Head of caudate nucleus (tissue), 42 donors: ENCODE results near the gene CUZD1.
"Not testable (repeated sequence)": the region's sequence is repeated elsewhere in the genome, so short reads cannot be mapped to it uniquely, and the experiment has no call there.

Experiments used
- DNase-seq, 42 donors: peaks; one replicate each; pipeline versions ENCODE4 v3.0.0 to v3.0.0-alpha.2; 2020 to 2021; ENCODE audit warnings: mixed read lengths in 7 of 42
- intact Hi-C: fragments of 100-400 bp; cut with DNase I; formaldehyde crosslinking; loops from one replicate; pipeline ENCODE4 v1.15.0; 2022

CUZD1 gene

GRCh38 chr10:122858042-122858441 lies 12.4 kb upstream of the CUZD1 start:
- intact Hi-C loops, DNase-seq: not testable (repeated sequence)

DNA sequence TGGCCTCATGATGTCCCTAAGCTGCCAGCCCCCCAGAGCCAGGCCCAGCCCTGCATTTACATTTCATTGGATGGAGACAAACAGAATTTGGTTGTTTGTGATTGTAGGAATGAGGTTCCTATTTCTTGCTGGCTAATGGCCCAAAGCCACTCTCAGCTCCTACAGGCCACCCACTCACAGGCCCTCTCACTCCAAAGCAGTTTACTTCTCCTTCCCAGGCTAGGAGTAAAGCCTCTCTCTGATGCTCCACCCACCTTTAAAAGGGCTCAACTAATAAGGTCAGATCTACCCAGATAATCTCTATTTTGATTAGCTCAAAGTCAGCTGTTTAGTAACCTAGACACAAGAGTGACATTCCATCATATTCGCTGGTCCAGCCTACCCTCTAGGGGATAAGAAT lies 11.2 kb upstream of the CUZD1 start:
- no peak for DNase-seq
- intact Hi-C loops: no loop called here

DNA sequence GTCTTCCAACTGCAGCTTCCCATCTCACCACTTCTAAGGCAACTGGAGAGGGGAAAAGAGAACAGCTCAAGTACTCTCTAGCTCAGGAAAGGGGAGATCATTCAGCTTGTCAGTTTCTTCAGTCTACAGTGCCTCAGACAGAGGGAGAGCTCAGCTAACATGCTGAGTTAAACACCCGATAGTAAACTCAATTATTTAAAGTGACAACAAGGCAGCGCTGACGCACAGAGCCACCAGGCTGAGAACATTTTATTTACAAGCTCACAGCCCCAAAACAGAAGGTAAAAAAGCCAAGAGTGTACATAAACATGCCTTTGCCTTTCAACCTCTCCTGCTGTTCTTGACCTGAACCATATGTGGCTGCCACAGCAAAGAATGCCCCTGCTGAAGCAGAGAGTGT lies 10.1 kb upstream of the CUZD1 start:
- intact Hi-C loops: no loop called here
- DNase-seq: no peak

DNA sequence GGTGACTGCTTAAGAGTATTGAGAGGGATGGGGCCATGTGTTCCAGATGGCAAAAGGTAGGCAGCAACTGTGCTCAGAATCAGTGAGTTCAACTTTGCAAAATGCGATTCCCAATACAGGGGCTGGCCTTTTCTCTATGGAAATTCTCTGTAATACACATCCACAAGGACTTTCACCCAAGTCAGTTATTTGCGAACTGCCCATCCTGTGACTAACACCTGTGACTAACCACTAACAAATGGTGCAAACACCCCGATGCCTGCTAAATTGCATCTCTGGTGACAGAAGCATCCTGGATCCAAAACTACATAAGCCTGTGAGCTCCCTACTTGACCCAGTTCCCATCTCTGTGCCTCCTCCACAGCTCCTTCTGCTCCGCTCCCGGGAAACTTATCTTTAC lies 9.0 kb upstream of the CUZD1 start:
- intact Hi-C loops: no loop called here
- DNase-seq: no peak

DNA sequence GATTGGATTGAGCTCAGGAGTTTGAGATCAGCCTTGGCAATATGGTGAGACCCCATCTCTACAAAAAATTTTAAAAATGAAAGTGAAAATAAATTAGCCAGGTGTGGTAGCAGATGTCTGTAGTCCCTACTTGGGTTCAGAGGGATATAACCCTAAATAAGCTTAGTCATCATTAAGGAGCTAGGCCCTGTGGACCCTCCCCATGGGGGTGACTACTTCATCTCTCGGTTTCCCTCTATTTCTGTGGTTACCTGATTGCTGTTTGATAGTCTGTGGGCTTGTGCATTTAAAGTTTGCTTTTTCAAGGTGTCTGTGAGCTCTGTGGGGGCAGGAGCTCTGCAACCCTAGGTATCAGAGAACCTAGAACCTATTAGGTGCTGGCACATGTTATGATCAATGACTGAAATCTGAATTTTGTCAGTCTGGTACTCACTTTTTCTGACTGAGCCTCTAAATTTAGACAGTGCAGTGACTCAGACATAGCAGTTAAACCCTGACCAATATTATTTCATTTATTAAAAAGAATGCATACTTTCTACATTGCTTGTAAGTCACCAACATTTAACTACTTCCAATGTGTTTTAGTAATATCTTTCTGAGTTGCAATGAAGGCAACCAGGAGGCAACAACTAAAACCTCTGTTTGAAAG lies 8.1 kb upstream of the CUZD1 start:
- intact Hi-C loops: no loop called here

GRCh38 chr10:122852261-122852660 lies 6.6 kb upstream of the CUZD1 start:
- no peak for DNase-seq
- intact Hi-C loops: no loop called here

More for the DNA sequence above, 8.1 kb upstream of the CUZD1 start:
- no peak for DNase-seq

- intact Hi-C loops: no loop called here
Observed at GRCh38 chr10:122850705-122851640, 5.3 kb upstream of the CUZD1 start.

DNA sequence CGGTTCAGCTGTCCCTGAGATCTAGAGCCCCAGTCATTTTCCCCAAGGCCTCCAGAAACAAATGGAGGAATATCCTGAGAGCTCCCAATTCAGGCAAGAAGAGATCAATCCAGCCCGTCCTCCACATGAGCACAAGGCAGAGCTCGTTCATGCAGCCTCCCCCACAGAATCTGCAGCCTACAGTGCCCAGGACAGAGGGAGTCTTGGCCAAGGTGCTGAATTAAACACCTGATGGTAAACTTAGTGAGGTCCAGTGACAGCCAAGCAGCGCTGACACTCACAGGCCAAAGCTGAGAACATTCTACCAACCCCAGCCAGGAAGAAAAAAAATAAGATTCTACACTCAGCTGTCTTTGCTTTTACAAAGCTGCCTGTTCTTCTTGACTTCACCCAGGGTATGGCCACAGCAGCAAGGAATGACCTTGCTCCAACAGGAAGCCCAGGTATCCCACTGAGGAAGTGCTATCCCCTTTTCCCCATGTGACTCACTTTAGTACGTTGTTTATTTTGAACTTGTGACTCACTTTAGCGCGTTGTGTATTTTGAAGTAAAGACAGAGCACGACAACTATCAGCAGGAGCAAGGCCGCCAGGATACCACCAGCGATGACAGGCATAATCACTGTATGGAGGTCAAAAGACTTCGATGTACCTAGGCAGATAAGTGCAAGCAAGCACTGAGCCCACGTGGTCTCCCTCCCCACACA lies 4.4 kb upstream of the CUZD1 start:
- intact Hi-C loops: no loop called here
- no peak for DNase-seq

More at GRCh38 chr10:122850705-122851640, 5.3 kb upstream of the CUZD1 start:
- DNase-seq: no peak

- intact Hi-C loops: no loop called here
- DNase-seq: no peak
Observed at GRCh38 chr10:122849090-122849489, 3.4 kb upstream of the CUZD1 start.

DNA sequence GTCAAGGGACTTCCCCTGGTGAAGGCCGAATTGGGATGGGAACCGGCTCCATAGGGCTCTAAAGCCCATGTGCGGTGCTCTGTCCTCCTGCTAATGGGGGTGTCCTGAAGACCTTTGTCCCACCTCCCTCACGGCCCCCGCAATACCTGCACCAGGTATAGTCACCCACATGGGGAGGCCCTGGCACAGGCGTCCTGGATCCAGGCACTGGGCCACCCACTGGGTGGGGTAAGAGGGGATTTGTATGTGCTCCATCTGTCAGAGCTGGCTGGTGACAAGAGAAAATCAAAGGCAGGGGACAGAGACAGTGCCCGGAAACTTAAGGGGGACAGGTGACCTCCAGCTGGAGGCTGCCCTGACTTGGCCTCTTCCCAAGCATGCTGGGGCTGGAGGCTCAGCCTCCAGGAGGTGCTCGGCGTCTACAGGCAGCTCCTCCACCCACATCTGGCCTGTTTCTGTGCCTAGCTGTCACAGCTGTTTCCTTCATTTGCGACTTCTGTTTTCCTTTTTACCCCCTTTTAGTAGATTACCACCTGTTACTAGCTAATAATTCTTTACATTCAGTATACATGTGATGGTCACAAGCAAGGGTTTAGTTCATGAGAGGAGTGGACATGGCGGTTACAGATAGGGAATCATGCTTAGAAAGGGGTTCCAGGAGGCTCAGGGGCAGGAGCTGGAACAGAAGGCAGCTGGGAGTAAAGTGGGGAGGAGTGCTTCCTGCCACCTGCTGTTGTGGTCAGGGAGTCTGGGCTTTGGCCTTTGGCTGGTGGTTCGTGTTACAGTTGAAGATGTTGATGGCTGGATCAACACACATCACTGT lies 2.3 kb upstream of the CUZD1 start:
- no peak for DNase-seq
- intact Hi-C loops: no loop called here

GRCh38 chr10:122844146-122844545 lies 1.5 kb downstream of the CUZD1 start:
- intact Hi-C loops: no loop called here
- no peak for DNase-seq

- no peak for DNase-seq
- intact Hi-C loops: no loop called here
Observed at GRCh38 chr10:122841569-122841968, 4.1 kb downstream of the CUZD1 start.

DNA sequence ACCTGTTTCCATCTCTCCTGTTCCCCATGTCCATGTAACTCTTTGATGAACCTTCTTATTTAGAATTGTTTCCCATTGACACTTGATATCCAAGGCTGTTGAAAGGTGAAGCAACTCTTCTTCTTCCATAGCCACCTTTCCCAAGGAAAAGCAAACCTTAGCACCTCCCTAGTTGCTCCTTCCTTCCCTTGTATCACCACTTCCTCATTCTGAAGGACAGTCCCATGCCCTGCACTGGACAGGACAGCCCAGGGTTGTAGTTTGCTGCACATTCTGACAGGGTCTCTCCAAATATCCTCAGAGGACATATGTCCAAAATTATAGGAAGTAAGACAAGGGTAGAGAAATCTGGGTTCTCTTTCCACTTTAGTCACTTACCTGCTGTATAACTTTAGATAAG lies 6.2 kb downstream of the CUZD1 start:
- no peak for DNase-seq
- intact Hi-C loops: no loop called here

- no peak for DNase-seq
- intact Hi-C loops: no loop called here
Observed at GRCh38 chr10:122838880-122839279, 6.8 kb downstream of the CUZD1 start.

DNA sequence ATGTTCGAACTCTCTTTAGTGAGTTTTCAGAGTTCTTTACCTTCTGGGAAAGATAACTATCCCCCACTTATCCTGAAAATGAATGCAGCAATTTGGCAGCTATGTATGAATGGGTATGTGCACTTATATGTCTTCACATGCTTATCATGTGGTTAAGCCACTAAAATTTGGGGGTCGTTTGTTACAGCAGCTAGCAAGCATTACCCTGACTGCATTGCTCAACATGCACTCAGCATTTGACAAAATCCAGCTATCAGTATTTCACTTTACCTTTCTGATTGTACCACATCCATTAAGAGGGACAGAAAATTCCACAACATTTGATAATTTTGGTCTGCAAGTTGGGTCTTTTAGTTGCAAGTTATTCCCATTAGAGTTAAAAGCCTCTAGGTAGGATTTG lies 9.7 kb downstream of the CUZD1 start:
- intact Hi-C loops: no loop called here
- DNase-seq: no peak

- intact Hi-C loops: no loop called here
- DNase-seq: no peak
Observed at GRCh38 chr10:122830965-122831353, 14.7 kb downstream of the CUZD1 start.

GRCh38 chr10:122830273-122830964 lies 15.2 kb downstream of the CUZD1 start:
- intact Hi-C loops: no loop called here
- no peak for DNase-seq

DNA sequence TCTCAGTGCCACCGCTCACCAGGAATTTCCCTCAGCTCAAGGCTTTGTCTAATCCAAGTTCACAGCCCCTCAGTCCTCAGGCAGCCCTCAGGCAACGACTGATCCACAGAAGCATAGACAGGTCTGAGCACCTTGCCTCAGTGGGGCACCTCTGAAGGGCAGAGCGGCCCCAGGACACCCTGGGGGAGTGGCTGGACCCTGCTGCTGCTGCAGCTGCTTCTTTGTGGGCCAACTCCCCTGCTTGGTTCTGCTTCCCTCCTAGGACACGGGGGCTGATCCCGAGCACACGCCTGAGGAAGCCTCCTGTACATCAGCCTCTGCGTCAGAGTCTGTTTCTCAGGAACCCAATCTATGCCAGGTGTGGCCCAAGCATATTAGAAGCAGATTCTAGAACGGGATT lies 16.2 kb downstream of the CUZD1 start:
- intact Hi-C loops: no loop called here
- no peak for DNase-seq
